Measurements from ENCODE around the gene CERT1.

GRCh38 chr5:75331095-75332090 is 180.0 kb downstream of the CERT1 start:
- TF ChIP-seq CTCF (conservative IDR thresholded peaks at IDR 0.05) = no peak
- no peak for TF ChIP-seq EZH2 (IDR thresholded peaks at IDR 0.05; ENCODE audit: low read depth)

Measured in PC-9 (cell line).